Measurements from ENCODE around the gene GAL.

GRCh38 chr11:68667511-68668500 lies 16.5 kb upstream of the GAL start:
- TF ChIP-seq CTCF (conservative IDR thresholded peaks at IDR 0.05; ENCODE audit: low read length): no peak
- no peak for TF ChIP-seq EZH2phosphoT487 (IDR thresholded peaks at IDR 0.05; ENCODE audit: borderline replicate concordance)
